ENCODE measurements around the gene TTC27. TPM values are rescaled to one million over a fixed set of nuclear protein-coding genes. Genes with fewer than 3 reads are reported as not detected.

TTC27 gene
- polyA plus RNA-seq, 1 donor from 2014 or later: 11.1 TPM

- Histone ChIP-seq H4K20me1 (ENCODE audit: insufficient read depth) (no peaks in the 10 kb centered on the region), H3K27ac (ENCODE audit: low read length) (no peak overlapping the region), H3K79me2 (replicated peaks; ENCODE audit: insufficient read depth, low read length) (no peaks in the 10 kb centered on the region), H2AFZ (ENCODE audit: low read depth, low read length) (no peak overlapping the region), H3K9me3 (ENCODE audit: low read length) (no peaks in the 10 kb centered on the region), H3F3A (ENCODE audit: insufficient read depth, low read length, poor library complexity, severe bottlenecking) (no peaks in the 10 kb centered on the region), H3K9ac (ENCODE audit: low read length) (no peak overlapping the region), H3K9me2 (ENCODE audit: insufficient read depth, low read length) (no peaks in the 10 kb centered on the region), H3K4me3 (ENCODE audit: low read length) (no peak overlapping the region), H3K36me3 (ENCODE audit: insufficient read depth, low read length) (no peaks in the 10 kb centered on the region), H3K27me3 (ENCODE audit: insufficient read depth, low read depth, low read length) (no peaks in the 10 kb centered on the region), H3K4me2 (ENCODE audit: low read length) (no peak overlapping the region)
- no peak for TF ChIP-seq POLR2AphosphoS5 (IDR thresholded peaks at IDR 0.05)
- TF ChIP-seq EP300 (conservative IDR thresholded peaks at IDR 0.05; ENCODE audit: poor library complexity, severe bottlenecking): no peak
- no peak for TF ChIP-seq TAF1 (IDR thresholded peaks at IDR 0.05; ENCODE audit: low read depth)
- TF ChIP-seq, protein P1, sequence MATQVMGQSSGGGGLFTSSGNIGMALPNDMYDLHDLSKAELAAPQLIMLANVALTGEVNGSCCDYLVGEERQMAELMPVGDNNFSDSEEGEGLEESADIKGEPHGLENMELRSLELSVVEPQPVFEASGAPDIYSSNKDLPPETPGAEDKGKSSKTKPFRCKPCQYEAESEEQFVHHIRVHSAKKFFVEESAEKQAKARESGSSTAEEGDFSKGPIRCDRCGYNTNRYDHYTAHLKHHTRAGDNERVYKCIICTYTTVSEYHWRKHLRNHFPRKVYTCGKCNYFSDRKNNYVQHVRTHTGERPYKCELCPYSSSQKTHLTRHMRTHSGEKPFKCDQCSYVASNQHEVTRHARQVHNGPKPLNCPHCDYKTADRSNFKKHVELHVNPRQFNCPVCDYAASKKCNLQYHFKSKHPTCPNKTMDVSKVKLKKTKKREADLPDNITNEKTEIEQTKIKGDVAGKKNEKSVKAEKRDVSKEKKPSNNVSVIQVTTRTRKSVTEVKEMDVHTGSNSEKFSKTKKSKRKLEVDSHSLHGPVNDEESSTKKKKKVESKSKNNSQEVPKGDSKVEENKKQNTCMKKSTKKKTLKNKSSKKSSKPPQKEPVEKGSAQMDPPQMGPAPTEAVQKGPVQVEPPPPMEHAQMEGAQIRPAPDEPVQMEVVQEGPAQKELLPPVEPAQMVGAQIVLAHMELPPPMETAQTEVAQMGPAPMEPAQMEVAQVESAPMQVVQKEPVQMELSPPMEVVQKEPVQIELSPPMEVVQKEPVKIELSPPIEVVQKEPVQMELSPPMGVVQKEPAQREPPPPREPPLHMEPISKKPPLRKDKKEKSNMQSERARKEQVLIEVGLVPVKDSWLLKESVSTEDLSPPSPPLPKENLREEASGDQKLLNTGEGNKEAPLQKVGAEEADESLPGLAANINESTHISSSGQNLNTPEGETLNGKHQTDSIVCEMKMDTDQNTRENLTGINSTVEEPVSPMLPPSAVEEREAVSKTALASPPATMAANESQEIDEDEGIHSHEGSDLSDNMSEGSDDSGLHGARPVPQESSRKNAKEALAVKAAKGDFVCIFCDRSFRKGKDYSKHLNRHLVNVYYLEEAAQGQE (IDR thresholded peaks at IDR 0.05; ENCODE audit: borderline replicate concordance): no peak
- no peak for TF ChIP-seq CTCF (IDR thresholded peaks at IDR 0.05; ENCODE audit: poor library complexity, severe bottlenecking)
- no peak for TF ChIP-seq MXI1 (conservative IDR thresholded peaks at IDR 0.05; ENCODE audit: poor library complexity, severe bottlenecking)
- no peak for TF ChIP-seq EZH2 (IDR thresholded peaks at IDR 0.05; ENCODE audit: borderline replicate concordance, insufficient read depth, low read length, poor library complexity, severe bottlenecking)
- TF ChIP-seq SMC3 (conservative IDR thresholded peaks at IDR 0.05; ENCODE audit: poor library complexity): no peak
- no peak for TF ChIP-seq RAD21 (conservative IDR thresholded peaks at IDR 0.05)
These were observed 236.7 kb downstream of the TTC27 start for GRCh38 chr2:32864334-32865111.

DNA sequence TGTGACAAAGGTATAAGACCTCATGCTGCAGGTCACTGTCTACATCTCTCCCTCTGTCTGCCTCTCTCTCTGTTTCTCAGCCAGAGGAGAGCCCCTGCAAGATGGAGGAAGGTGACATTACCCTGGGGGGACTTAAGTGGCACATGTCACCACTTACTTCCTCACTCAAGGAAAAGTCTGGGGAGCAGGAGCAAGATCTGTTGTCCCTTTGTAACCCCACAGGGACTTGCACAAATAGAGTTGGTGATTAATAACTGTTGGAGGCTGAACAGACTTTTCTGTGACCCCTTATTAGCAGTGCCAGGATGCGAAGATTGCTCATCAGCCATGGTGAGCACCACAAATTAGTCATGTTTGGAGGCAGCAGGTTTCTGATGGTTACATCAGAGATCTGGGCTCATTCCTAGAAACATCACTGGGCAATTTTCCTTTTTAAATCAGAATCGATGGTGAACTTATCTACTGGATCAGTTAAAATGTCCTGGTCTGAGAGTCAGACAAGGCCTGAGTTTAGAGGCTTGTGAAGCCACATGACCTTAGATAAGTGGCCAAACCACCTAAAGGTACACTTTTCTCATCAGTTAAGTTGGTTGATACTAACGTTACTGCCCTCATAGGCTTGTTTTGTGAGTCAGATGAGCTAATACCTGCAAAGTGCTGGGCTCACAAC lies 237.7 kb downstream of the TTC27 start:
- Histone ChIP-seq H4K20me1 (ENCODE audit: insufficient read depth) (no peaks in the 10 kb centered on the region), H3K79me2 (replicated peaks; ENCODE audit: insufficient read depth, low read length) (no peaks in the 10 kb centered on the region), H3K4me3 (ENCODE audit: low read length) (no peak overlapping the region), H3K36me3 (ENCODE audit: insufficient read depth, low read length) (no peaks in the 10 kb centered on the region), H3K9me3 (ENCODE audit: low read length) (no peaks in the 10 kb centered on the region), H3K4me2 (ENCODE audit: low read length) (no peak overlapping the region), H3K27me3 (ENCODE audit: insufficient read depth, low read depth, low read length) (no peaks in the 10 kb centered on the region), H2AFZ (ENCODE audit: low read depth, low read length) (no peak overlapping the region), H3F3A (ENCODE audit: insufficient read depth, low read length, poor library complexity, severe bottlenecking) (no peaks in the 10 kb centered on the region), H3K9ac (ENCODE audit: low read length) (no peak overlapping the region), H3K27ac (ENCODE audit: low read length) (no peak overlapping the region), H3K9me2 (ENCODE audit: insufficient read depth, low read length) (no peaks in the 10 kb centered on the region)
- TF ChIP-seq MXI1 (conservative IDR thresholded peaks at IDR 0.05; ENCODE audit: poor library complexity, severe bottlenecking): no peak
- TF ChIP-seq SMC3 (conservative IDR thresholded peaks at IDR 0.05; ENCODE audit: poor library complexity): no peak
- no peak for TF ChIP-seq CTCF (IDR thresholded peaks at IDR 0.05; ENCODE audit: poor library complexity, severe bottlenecking)
- TF ChIP-seq EZH2 (IDR thresholded peaks at IDR 0.05; ENCODE audit: borderline replicate concordance, insufficient read depth, low read length, poor library complexity, severe bottlenecking): no peak
- TF ChIP-seq TAF1 (IDR thresholded peaks at IDR 0.05; ENCODE audit: low read depth): no peak
- no peak for TF ChIP-seq RAD21 (conservative IDR thresholded peaks at IDR 0.05)
- TF ChIP-seq EP300 (conservative IDR thresholded peaks at IDR 0.05; ENCODE audit: poor library complexity, severe bottlenecking): no peak
- no peak for TF ChIP-seq POLR2AphosphoS5 (IDR thresholded peaks at IDR 0.05)
- TF ChIP-seq, protein P1 (IDR thresholded peaks at IDR 0.05; ENCODE audit: borderline replicate concordance): no peak

Data from neural cell (in vitro differentiated cells).